ENCODE measurements around the gene CASQ1. TPM values are rescaled to one million over a fixed set of nuclear protein-coding genes. Genes with fewer than 3 reads are reported as not detected.

CASQ1 gene
- total RNA-seq: 0.16 to 0.27 TPM in 2 of 3 replicates, not detected in the other

DNA sequence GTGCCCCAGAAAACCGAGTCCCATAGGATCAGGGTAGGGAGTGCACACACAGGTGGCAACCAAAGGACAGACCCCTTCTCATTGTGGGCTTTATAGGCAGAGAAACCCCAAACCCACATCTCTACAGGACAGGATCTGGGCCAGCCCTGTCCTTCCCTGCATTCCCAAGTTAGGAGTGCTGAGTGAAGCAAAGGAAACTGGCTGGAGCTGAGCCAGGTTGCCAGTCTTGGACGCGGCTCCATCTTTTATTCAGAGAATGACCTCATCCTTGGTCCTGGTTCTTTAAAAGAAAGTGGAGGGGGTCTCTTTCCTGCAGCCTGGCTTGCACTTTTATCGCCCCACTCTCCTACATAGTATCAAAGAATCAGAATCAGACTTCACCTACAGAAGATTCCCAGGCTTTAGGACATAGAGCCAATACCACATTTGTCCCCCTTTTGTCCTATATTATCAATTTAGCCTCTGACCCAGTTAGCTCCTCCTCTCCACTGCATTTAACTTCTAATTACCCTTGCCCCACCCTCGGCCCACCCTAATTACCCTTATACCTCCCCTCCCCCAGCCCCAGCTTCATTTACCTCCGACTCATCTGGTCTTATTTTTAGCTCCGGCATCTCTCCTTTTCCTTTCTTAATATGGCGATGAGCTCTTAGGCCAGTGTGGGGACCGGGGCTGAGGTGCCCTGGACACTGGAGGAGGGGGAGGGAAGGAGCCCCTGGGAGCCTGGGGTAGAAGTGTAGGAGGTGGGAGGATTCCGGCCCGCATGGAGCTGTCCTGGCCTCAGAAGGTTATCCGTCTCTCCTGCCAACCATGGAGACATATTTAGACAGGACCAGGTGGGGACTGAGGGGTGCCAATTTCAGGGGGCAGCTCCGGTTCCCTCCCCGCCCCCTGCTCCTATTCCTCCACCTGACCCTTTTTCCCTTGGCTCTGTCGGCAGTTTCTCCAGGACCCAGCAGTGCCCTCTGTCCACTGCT is at the start of gene CASQ1:
CASQ1 (plus strand) TSS at position 927 of the 977 bp plus-strand sequence. CDS start 177 bp downstream, outside the sequence.
- no peak within 1 kb of the TSS for H3K4me3 Mint-ChIP-seq
- TF ChIP-seq, protein P1, sequence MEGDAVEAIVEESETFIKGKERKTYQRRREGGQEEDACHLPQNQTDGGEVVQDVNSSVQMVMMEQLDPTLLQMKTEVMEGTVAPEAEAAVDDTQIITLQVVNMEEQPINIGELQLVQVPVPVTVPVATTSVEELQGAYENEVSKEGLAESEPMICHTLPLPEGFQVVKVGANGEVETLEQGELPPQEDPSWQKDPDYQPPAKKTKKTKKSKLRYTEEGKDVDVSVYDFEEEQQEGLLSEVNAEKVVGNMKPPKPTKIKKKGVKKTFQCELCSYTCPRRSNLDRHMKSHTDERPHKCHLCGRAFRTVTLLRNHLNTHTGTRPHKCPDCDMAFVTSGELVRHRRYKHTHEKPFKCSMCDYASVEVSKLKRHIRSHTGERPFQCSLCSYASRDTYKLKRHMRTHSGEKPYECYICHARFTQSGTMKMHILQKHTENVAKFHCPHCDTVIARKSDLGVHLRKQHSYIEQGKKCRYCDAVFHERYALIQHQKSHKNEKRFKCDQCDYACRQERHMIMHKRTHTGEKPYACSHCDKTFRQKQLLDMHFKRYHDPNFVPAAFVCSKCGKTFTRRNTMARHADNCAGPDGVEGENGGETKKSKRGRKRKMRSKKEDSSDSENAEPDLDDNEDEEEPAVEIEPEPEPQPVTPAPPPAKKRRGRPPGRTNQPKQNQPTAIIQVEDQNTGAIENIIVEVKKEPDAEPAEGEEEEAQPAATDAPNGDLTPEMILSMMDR (IDR thresholded peaks at IDR 0.05; ENCODE audit: unreplicated experiment): no peak
- H3K9me3 Mint-ChIP-seq: no peaks in the 10 kb centered on the region
- peaks cover 9% of the 10 kb centered on the region for H3K4me1 Mint-ChIP-seq
- no peak for DNase-seq (ENCODE audit: low spot score in 2 of 2, unreplicated experiment in 2 of 2)
- no peaks in the 10 kb centered on the region for H3K27me3 Mint-ChIP-seq (ENCODE audit: low read depth)
- no peak within 1 kb of the TSS for H3K27ac Mint-ChIP-seq
- H3K36me3 Mint-ChIP-seq: no peaks in the 10 kb centered on the region

DNA sequence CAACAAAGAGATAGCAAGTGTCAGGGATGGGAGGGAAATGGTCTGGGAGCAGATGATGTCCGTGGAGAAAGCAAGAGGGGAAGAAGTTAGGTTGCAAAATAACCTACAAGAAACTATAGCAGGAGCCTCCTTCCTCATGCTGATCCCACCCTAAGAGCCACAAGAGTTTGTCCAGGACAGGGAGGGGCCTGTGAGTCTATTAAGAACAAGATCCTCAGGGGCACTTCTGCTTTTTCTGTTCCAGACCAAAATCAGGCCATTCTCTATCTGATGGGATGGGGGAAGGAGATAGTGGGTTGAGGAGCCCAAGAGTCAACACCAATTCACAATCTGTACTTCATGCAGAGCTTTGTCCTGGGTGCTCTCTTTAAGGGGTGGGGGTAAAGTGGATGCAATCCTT is 46.7 kb upstream of the CASQ1 start:
- no peak overlapping the region for H3K27ac Mint-ChIP-seq
- H3K36me3 Mint-ChIP-seq: no peaks in the 10 kb centered on the region
- no peak overlapping the region for H3K4me3 Mint-ChIP-seq
- no peaks in the 10 kb centered on the region for H3K9me3 Mint-ChIP-seq
- peaks cover 4% of the 10 kb centered on the region for H3K4me1 Mint-ChIP-seq
- TF ChIP-seq, protein P1 (IDR thresholded peaks at IDR 0.05; ENCODE audit: unreplicated experiment): no peak
- peaks cover 4% of the 10 kb centered on the region for H3K27me3 Mint-ChIP-seq (ENCODE audit: low read depth)
- no peak for DNase-seq (ENCODE audit: low spot score in 2 of 2, unreplicated experiment in 2 of 2)

DNA sequence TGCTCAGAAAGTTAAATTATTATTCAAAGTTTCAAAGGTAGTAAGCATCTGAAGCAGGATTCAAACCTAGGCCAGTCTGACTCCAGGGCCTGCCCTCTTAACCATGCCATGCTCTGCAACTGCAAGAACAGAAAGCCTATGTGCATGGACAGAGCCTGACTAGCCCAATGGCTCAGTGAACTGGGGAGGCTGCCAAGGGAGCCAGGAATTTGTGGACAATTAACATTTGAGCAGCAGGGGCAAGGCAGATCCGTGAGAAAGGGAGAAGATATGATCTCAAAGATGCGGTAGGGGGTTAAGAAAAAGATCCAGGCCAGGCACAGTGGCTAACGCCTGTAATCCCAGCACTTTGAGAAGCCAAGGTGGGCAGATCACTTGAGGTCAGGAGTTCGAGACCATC is 45.5 kb upstream of the CASQ1 start:
- DNase-seq (ENCODE audit: low spot score in 2 of 2, unreplicated experiment in 2 of 2): no peak
- Mint-ChIP-seq H3K4me1 (peaks cover 4% of the 10 kb centered on the region), H3K9me3 (peaks cover 4% of the 10 kb centered on the region), H3K36me3 (no peaks in the 10 kb centered on the region), H3K4me3 (no peak overlapping the region), H3K27me3 (ENCODE audit: low read depth) (peaks cover 4% of the 10 kb centered on the region), H3K27ac (no peak overlapping the region)
- TF ChIP-seq, protein P1 (IDR thresholded peaks at IDR 0.05; ENCODE audit: unreplicated experiment): no peak

DNA sequence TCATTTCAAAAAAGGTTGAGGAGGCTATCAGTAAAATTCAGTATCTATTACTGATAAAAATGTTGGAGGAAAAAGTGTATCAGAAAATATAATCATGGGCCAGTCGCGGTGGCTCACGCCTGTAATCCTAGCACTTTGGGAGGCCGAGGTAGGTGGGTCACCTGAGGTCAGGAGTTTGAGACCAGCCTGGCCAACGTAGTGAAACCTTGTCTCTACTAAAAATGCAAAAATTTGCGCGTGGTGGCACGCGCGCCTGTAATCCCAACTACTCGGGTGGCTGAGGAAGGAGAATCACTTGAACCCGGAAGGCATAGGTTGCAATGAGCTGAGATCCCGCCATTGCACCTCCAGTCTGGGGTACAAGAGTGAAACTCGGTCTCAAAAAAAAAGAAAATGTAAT is 44.3 kb upstream of the CASQ1 start:
- H3K4me3 Mint-ChIP-seq: no peak overlapping the region
- no peak overlapping the region for H3K27ac Mint-ChIP-seq
- no peaks in the 10 kb centered on the region for H3K36me3 Mint-ChIP-seq
- TF ChIP-seq, protein P1 (IDR thresholded peaks at IDR 0.05; ENCODE audit: unreplicated experiment): no peak
- H3K4me1 Mint-ChIP-seq: peaks cover 4% of the 10 kb centered on the region
- no peak for DNase-seq (ENCODE audit: low spot score in 2 of 2, unreplicated experiment in 2 of 2)
- peaks cover 4% of the 10 kb centered on the region for H3K9me3 Mint-ChIP-seq
- H3K27me3 Mint-ChIP-seq (ENCODE audit: low read depth): peaks cover 3% of the 10 kb centered on the region

DNA sequence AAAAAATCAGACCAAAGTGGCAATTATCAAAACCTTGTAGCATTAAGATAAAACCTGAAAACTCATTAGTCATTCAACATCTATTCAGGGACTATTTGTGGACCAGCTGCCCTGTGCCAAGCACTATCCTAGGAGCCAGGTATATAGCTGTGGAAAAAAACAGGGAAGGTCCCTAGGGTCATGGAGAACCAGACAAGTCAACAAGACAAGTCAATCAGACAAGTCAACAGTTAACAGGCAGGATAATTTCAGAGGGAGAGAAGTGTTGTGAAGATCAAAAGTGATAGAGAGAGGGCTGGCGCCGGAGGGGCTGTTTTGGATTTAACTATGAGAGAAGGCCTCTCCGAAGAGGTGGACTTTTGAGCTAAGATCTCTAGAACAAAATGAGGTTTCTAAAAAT is 42.3 kb upstream of the CASQ1 start:
- DNase-seq (ENCODE audit: low spot score in 2 of 2, unreplicated experiment in 2 of 2): no peak
- TF ChIP-seq, protein P1 (IDR thresholded peaks at IDR 0.05; ENCODE audit: unreplicated experiment): no peak
- Mint-ChIP-seq H3K4me1 (peaks cover 4% of the 10 kb centered on the region), H3K27ac (no peak overlapping the region), H3K36me3 (no peaks in the 10 kb centered on the region), H3K4me3 (no peak overlapping the region), H3K9me3 (peaks cover 4% of the 10 kb centered on the region), H3K27me3 (ENCODE audit: low read depth) (no peaks in the 10 kb centered on the region)

Data from mesothelial cell of epicardium (in vitro differentiated cells).